ENCODE data around the gene CACNA2D3.
"Not testable (repeated sequence)": the region's sequence is repeated elsewhere in the genome, so short reads cannot be mapped to it uniquely, and the experiment has no call there.

The CACNA2D3 gene

GRCh38 chr3:54622678-54623077 is 500.3 kb downstream of the CACNA2D3 start:
- ChIA-PET CTCF (no interaction called here), POLR2A (no interaction called here)
- TF ChIP-seq SP1 (IDR thresholded peaks at IDR 0.05) (no peak), TARDBP (IDR thresholded peaks at IDR 0.05) (no peak), CTBP1 (IDR thresholded peaks at IDR 0.05; ENCODE audit: borderline replicate concordance) (no peak), NFRKB (IDR thresholded peaks at IDR 0.05) (no peak), FOXA1 (IDR thresholded peaks at IDR 0.05) (no peak), FOXK2 (IDR thresholded peaks at IDR 0.05) (no peak), LEF1 (IDR thresholded peaks at IDR 0.05; ENCODE audit: borderline replicate concordance) (no peak), BHLHE40 (IDR thresholded peaks at IDR 0.05; ENCODE audit: borderline replicate concordance) (no peak)
- no peak for DNase-seq (ENCODE audit: extremely low spot score)

DNA sequence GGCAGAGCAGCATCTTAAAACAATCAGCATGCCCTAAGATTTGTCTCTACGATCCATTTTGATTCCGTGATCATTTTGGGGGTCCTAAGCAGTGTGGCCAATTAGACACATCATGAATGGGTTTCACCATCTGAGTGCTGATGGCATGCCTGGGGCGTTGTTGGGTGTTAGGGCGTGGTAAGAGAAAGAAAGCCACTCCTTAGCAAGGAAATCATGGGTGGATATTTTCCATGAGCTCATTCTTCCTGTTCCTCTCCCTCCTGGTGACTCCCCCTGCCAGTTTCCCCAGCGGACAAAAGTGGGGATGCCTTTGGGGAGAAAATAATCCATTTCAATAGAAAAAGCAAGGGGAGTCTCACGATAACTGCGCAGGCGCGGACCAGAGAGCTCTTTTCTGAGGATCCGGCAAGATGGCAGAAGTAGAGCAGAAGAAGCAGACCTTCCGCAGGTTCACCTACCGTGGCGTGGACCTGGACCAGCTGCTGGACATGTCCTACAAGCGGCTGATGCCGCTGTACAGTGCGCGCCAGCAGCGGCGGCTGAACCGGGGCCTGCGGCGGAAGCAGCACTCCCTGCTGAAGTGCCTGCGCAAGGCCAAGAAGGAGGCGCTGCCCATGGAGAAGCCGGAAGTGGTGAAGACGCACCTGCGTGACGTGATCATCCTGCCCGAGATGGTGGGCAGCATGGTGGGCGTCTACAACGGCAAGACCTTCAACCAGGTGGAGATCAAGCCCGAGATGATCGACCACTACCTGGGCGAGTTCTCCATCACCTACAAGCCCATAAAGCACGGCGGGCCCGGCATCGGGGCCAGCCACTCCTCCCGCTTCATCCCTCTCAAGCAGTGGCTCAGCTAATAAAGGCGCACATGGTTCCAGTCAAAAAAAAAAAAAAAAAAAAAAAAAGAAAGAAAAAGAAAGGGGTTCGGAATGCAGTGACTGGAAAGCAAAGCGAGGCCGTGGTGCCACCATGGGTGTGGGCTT is 503.7 kb downstream of the CACNA2D3 start:
- ChIA-PET POLR2A (no interaction called here), CTCF (no interaction called here)
- no peak for DNase-seq (ENCODE audit: extremely low spot score)
- no peak for TF ChIP-seq L3MBTL2 (conservative IDR thresholded peaks at IDR 0.05)
- TF ChIP-seq FOXK2 (IDR thresholded peaks at IDR 0.05): no peak
- TF ChIP-seq ELF4 (IDR thresholded peaks at IDR 0.05): no peak
- TF ChIP-seq CTBP1 (IDR thresholded peaks at IDR 0.05; ENCODE audit: borderline replicate concordance): no peak

DNA sequence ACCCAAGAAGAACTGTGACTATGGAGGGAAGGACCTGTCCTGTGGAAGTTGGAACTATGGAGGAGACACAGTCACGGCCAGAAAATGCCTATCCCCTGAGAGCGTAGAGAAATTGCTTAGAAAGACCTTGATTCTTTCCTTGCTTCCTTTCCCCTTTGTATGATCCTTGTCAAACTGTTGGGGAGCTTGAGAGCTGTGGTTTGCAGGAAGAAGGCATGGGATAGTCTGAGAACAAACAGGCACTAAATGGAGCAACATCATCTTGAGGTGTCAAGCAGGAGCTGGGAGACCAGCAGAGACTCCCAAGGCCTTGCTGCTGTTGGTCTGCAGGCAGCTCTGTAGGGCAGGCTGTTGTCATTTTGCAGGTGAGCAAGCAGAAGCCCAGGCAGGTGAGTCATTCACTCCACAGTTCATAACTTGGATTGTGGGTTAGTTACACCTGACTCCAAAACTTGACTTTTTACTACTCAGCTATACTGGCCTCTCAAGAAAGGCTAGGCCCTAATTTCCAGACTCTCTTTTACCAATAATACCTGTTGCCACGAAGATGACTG is 506.6 kb downstream of the CACNA2D3 start:
- no peak for TF ChIP-seq CTBP1 (IDR thresholded peaks at IDR 0.05; ENCODE audit: borderline replicate concordance)
- TF ChIP-seq ARNT (IDR thresholded peaks at IDR 0.05): no peak
- TF ChIP-seq ELF4 (IDR thresholded peaks at IDR 0.05): no peak
- TF ChIP-seq FOXA1 (IDR thresholded peaks at IDR 0.05): no peak
- TF ChIP-seq HDGF (IDR thresholded peaks at IDR 0.05; ENCODE audit: borderline replicate concordance): no peak
- TF ChIP-seq PKNOX1 (IDR thresholded peaks at IDR 0.05): no peak
- TF ChIP-seq TARDBP (IDR thresholded peaks at IDR 0.05): no peak
- TF ChIP-seq SP1 (IDR thresholded peaks at IDR 0.05): no peak
- no peak for TF ChIP-seq L3MBTL2 (conservative IDR thresholded peaks at IDR 0.05)
- no peak for TF ChIP-seq NFRKB (IDR thresholded peaks at IDR 0.05)
- TF ChIP-seq SUZ12 (IDR thresholded peaks at IDR 0.05): no peak
- TF ChIP-seq FOXM1 (IDR thresholded peaks at IDR 0.05; ENCODE audit: borderline replicate concordance): no peak
- TF ChIP-seq FOXK2 (IDR thresholded peaks at IDR 0.05): no peak
- TF ChIP-seq BHLHE40 (IDR thresholded peaks at IDR 0.05; ENCODE audit: borderline replicate concordance): no peak
- TF ChIP-seq LEF1 (IDR thresholded peaks at IDR 0.05; ENCODE audit: borderline replicate concordance): no peak
- ChIA-PET POLR2A (no interaction called here), CTCF (interaction anchor here (0.6 kb wide), 1 partner anchor 29 kb away, joined by 3 read pairs; no protein-coding TSS in a partner anchor)
- DNase-seq (ENCODE audit: extremely low spot score): no peak

- CTCF ChIA-PET: no interaction called here
- no peak for DNase-seq (ENCODE audit: extremely low spot score)
Observed at GRCh38 chr3:54630101-54630623, 507.8 kb downstream of the CACNA2D3 start.

DNA sequence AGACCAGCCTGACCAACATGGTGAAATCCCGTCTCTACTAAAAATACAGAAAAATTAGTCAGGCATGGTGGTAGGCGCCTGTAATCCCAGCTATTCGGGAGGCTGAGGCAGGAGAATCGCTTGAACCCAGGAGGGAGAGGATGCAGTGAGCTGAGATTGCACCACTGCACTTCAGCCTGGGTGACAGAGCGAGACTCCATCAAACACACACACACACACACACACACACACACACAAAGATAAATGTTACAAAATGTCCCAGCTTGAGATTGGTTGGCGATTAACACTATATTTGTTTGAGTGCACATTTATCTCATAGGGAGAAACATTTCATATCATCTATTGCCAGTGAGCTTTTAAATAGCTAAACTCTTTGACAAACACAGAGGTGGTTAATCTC is 508.6 kb downstream of the CACNA2D3 start:
- POLR2A ChIA-PET; DNase-seq (ENCODE audit: extremely low spot score); CTCF ChIA-PET: not testable (repeated sequence)

More at GRCh38 chr3:54630101-54630623, 507.8 kb downstream of the CACNA2D3 start:
- TF ChIP-seq TARDBP (IDR thresholded peaks at IDR 0.05): no peak
- TF ChIP-seq HDGF (IDR thresholded peaks at IDR 0.05; ENCODE audit: borderline replicate concordance): no peak
- TF ChIP-seq FOXA1 (IDR thresholded peaks at IDR 0.05): no peak
- no peak for TF ChIP-seq FOXM1 (IDR thresholded peaks at IDR 0.05; ENCODE audit: borderline replicate concordance)
- TF ChIP-seq CTBP1 (IDR thresholded peaks at IDR 0.05; ENCODE audit: borderline replicate concordance): no peak
- no peak for TF ChIP-seq ARNT (IDR thresholded peaks at IDR 0.05)
- TF ChIP-seq SUZ12 (IDR thresholded peaks at IDR 0.05): no peak
- no peak for TF ChIP-seq BHLHE40 (IDR thresholded peaks at IDR 0.05; ENCODE audit: borderline replicate concordance)
- TF ChIP-seq SP1 (IDR thresholded peaks at IDR 0.05): no peak
- TF ChIP-seq ZNF384 (IDR thresholded peaks at IDR 0.05): no peak
- POLR2A ChIA-PET: no interaction called here

DNA sequence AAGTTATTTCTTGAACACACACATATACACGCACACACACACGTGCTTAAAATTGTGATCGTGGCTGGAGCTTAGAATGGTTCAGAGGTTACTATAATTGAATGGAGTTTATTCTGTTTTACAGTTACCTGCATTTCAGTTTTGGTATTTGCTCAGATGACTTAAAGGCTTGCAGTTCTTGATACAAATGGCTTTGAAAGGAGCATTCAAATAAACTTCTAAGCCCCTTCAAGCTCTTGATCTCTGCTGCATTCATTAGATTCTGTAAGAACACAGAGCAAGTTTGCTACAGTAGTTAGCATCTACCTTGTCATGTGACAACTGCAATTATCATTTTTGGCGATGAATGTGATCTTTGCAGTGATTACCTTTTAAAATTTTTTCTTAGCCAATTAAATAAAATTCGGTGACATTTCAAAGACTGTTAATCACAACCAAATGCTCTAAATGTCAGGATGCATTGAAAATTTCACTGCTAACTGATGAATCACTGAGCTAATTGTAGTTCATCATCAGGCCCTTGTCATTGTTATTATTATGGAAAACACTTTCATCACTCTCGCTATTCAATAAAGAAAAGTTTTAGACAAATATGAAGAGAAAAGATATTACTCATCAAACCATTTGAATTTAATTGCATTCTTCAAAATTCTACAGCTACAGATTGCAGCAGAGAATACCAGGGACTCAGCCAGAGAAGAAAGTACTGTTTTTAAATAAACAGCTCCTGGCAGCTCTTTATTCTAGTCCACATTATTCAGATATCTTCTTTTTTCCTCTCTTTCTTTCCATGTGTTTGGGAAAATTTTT is 509.4 kb downstream of the CACNA2D3 start:
- TF ChIP-seq PKNOX1 (IDR thresholded peaks at IDR 0.05) (no peak), LEF1 (IDR thresholded peaks at IDR 0.05; ENCODE audit: borderline replicate concordance) (no peak), FOXK2 (IDR thresholded peaks at IDR 0.05) (no peak), L3MBTL2 (conservative IDR thresholded peaks at IDR 0.05) (no peak), FOXA1 (IDR thresholded peaks at IDR 0.05) (no peak), ZNF384 (IDR thresholded peaks at IDR 0.05) (no peak), CTBP1 (IDR thresholded peaks at IDR 0.05; ENCODE audit: borderline replicate concordance) (no peak), ARNT (IDR thresholded peaks at IDR 0.05) (no peak), FOXM1 (IDR thresholded peaks at IDR 0.05; ENCODE audit: borderline replicate concordance) (no peak), SP1 (IDR thresholded peaks at IDR 0.05) (no peak), SUZ12 (IDR thresholded peaks at IDR 0.05) (no peak), ELF4 (IDR thresholded peaks at IDR 0.05) (no peak), BHLHE40 (IDR thresholded peaks at IDR 0.05; ENCODE audit: borderline replicate concordance) (no peak), HDGF (IDR thresholded peaks at IDR 0.05; ENCODE audit: borderline replicate concordance) (no peak)
- ChIA-PET POLR2A (interaction anchor here (0.6 kb wide), 1 partner anchor 65 kb away, joined by 3 read pairs; no protein-coding TSS in a partner anchor), CTCF (no interaction called here)
- DNase-seq (ENCODE audit: extremely low spot score): no peak

Data from HEK293T (cell line).